ENCODE measurements around the gene RNF215. TPM values are rescaled to one million over a fixed set of nuclear protein-coding genes. Genes with fewer than 3 reads are reported as not detected.

Gene RNF215
- total and polyA plus RNA-seq, 10 of the 15 experiments (the other 5 are each of a cell fraction or from before 2014, with no cell fraction given): 0.31 to 7.6 (median 3.0) TPM; not detected in 1

DNA sequence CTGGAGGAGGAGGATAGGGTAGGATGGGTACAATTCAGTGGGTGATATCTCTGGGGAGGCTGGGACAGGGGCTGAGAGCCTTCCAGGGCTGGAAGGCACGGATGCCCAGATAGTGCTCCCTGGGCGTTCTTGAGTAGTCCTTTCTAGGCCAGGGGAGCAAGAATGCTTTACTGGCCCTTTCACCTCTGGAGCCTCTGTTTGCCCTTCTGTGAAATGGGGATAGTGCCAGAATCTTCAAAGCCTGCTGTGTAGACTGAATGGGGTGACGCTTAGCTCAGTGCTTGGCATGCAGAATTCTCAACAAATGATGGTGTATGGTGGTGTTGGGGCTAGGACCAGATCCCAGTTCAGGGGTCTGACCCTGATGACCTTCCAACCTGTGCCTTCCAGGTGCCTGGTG, 46.0 kb upstream of the RNF215 start:
- POLR2A ChIA-PET: interaction anchor here (1.5 kb wide), 1 partner anchor 10 kb away, joined by 8 read pairs; no protein-coding TSS in a partner anchor

More for the DNA sequence above, 46.0 kb upstream of the RNF215 start:
- TF ChIP-seq ZSCAN29 (IDR thresholded peaks at IDR 0.05): no peak
- TF ChIP-seq IKZF2 (IDR thresholded peaks at IDR 0.05): no peak
- TF ChIP-seq FOS (IDR thresholded peaks at IDR 0.05; ENCODE audit: borderline replicate concordance, extremely low read depth, insufficient read length): no peak
- TF ChIP-seq, protein P1, sequence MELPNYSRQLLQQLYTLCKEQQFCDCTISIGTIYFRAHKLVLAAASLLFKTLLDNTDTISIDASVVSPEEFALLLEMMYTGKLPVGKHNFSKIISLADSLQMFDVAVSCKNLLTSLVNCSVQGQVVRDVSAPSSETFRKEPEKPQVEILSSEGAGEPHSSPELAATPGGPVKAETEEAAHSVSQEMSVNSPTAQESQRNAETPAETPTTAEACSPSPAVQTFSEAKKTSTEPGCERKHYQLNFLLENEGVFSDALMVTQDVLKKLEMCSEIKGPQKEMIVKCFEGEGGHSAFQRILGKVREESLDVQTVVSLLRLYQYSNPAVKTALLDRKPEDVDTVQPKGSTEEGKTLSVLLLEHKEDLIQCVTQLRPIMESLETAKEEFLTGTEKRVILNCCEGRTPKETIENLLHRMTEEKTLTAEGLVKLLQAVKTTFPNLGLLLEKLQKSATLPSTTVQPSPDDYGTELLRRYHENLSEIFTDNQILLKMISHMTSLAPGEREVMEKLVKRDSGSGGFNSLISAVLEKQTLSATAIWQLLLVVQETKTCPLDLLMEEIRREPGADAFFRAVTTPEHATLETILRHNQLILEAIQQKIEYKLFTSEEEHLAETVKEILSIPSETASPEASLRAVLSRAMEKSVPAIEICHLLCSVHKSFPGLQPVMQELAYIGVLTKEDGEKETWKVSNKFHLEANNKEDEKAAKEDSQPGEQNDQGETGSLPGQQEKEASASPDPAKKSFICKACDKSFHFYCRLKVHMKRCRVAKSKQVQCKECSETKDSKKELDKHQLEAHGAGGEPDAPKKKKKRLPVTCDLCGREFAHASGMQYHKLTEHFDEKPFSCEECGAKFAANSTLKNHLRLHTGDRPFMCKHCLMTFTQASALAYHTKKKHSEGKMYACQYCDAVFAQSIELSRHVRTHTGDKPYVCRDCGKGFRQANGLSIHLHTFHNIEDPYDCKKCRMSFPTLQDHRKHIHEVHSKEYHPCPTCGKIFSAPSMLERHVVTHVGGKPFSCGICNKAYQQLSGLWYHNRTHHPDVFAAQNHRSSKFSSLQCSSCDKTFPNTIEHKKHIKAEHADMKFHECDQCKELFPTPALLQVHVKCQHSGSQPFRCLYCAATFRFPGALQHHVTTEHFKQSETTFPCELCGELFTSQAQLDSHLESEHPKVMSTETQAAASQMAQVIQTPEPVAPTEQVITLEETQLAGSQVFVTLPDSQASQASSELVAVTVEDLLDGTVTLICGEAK (IDR thresholded peaks at IDR 0.05; ENCODE audit: borderline replicate concordance): no peak
- TF ChIP-seq NFYA (IDR thresholded peaks at IDR 0.05; ENCODE audit: borderline replicate concordance, low read depth, low read length): no peak
- TF ChIP-seq SREBF2 (IDR thresholded peaks at IDR 0.05; ENCODE audit: low read length): no peak
- Histone ChIP-seq H3K27me3 (replicated peaks in 1 of 2; ENCODE audit: control insufficient read depth in 2 of 2, insufficient read depth in 2 of 2, low read length in 1 of 2) (no peaks in the 10 kb centered on the region), H3K4me1 (ENCODE audit: control insufficient read depth, insufficient read depth, low read length) (peaks cover 8% of the 10 kb centered on the region), H3K4me2 (ENCODE audit: control insufficient read depth, insufficient read depth) (no peak overlapping the region), H3K79me2 (ENCODE audit: control insufficient read depth, insufficient read depth, low read length) (no peaks in the 10 kb centered on the region), H3K4me3 (no peak overlapping the region), H4K20me1 (ENCODE audit: control insufficient read depth, insufficient read depth) (no peaks in the 10 kb centered on the region), H3K9me3 (replicated peaks; ENCODE audit: control insufficient read depth, insufficient read depth, low read length) (peaks cover 8% of the 10 kb centered on the region; the same call in 2 of the 3 replicates), H3K36me3 (ENCODE audit: control insufficient read depth in 2 of 2, insufficient read depth in 2 of 2, low read length in 1 of 2) (peaks cover 3 to 6% of the 10 kb centered on the region in 2 experiments; a peak in 2 of 4 replicates), H3K27ac (ENCODE audit: control insufficient read depth, insufficient read depth) (no peak overlapping the region), H2AFZ (ENCODE audit: control insufficient read depth, low read depth, low read length) (no peak overlapping the region), H3K9ac (ENCODE audit: control insufficient read depth, insufficient read depth, low read length) (no peak overlapping the region)
- no peak for FAIRE-seq
- intact Hi-C loops (cut with micrococcal nuclease; ENCODE audit: unreplicated experiment): no loop called here
- SMC1A ChIA-PET (ENCODE audit: uncharacterized antibody, unreplicated experiment): interaction anchor here (1.2 to 2.2 kb wide), 3 partner anchors 9 to 12 kb away, joined by 4 to 11 read pairs (median 5); no protein-coding TSS in a partner anchor
- WGBS (ENCODE audit: insufficient coverage, insufficient replicate concordance, low lambda C conversion rate, missing lambda C conversion rate): 78% methylated on average over 3 of the region's 3 CpGs
- BruUV-seq (replicated peaks): no TSS peak
- ATAC-seq: no peak
- in situ Hi-C loops (cut with MboI): no loop called here
- CTCF ChIA-PET: interaction anchor here (0.8 to 3.8 kb wide), 6 partner anchors 9 to 171 kb away, joined by 3 to 21 read pairs (median 4); partner anchors contain the start of gene MTFP1
- RAD21 ChIA-PET (ENCODE audit: unreplicated experiment): interaction anchor here (0.9 to 1.4 kb wide), 2 partner anchors 40 to 145 kb away, joined by 3 read pairs; no protein-coding TSS in a partner anchor
- no peak for DNase-seq (ENCODE audit: low read depth, low spot score)

Measured in GM12878 (cell line).